ENCODE results near the gene SORT1. TPM values are rescaled to one million over a fixed set of nuclear protein-coding genes. Genes with fewer than 3 reads are reported as not detected.

SORT1 gene
- total RNA-seq, 4 donors from 2014 or later, result 55.8 to 79.2 (median 68.3) TPM

GRCh38 chr1:109369167-109369746, 28.5 kb downstream of the SORT1 start:
- no peak for TF ChIP-seq CTCF (IDR thresholded peaks at IDR 0.05)
- DNase-seq (ENCODE audit: low spot score) (no peak), ATAC-seq (ENCODE audit: low FRiP score) (no peak)

- no peak for DNase-seq (ENCODE audit: low spot score)
- TF ChIP-seq CTCF (IDR thresholded peaks at IDR 0.05), result no peak
- no peak for ATAC-seq (ENCODE audit: low FRiP score)
These were observed 29.3 kb downstream of the SORT1 start for GRCh38 chr1:109368464-109368863.

GRCh38 chr1:109367626-109368025, 30.1 kb downstream of the SORT1 start:
- DNase-seq (ENCODE audit: low spot score), result no peak
- no peak for TF ChIP-seq CTCF (IDR thresholded peaks at IDR 0.05)
- ATAC-seq (ENCODE audit: low FRiP score), result no peak

- no peak for TF ChIP-seq CTCF (IDR thresholded peaks at IDR 0.05)
- ATAC-seq (ENCODE audit: low FRiP score) (no peak), DNase-seq (ENCODE audit: low spot score) (no peak)
These were observed 32.0 kb downstream of the SORT1 start for GRCh38 chr1:109365642-109366204.

GRCh38 chr1:109361649-109362048, 36.1 kb downstream of the SORT1 start:
- no peak for TF ChIP-seq CTCF (IDR thresholded peaks at IDR 0.05)
- ATAC-seq (ENCODE audit: low FRiP score), result no peak
- no peak for DNase-seq (ENCODE audit: low spot score)

- ATAC-seq (ENCODE audit: low FRiP score), result no peak
- TF ChIP-seq CTCF (IDR thresholded peaks at IDR 0.05), result no peak
- no peak for DNase-seq (ENCODE audit: low spot score)
These were observed 36.6 kb downstream of the SORT1 start for GRCh38 chr1:109361069-109361468.

- ATAC-seq (ENCODE audit: low FRiP score) (peak; percentile 37), DNase-seq (ENCODE audit: low spot score) (no peak)
- TF ChIP-seq CTCF (IDR thresholded peaks at IDR 0.05), result no peak
These were observed 40.1 kb downstream of the SORT1 start for GRCh38 chr1:109357616-109358015.

All from omental fat pad (tissue), 4 donors.